ENCODE measurements around the gene SH3GL3. TPM values are rescaled to one million over a fixed set of nuclear protein-coding genes. Genes with fewer than 3 reads are reported as not detected.

The SH3GL3 gene
- total and polyA plus RNA-seq, 5 donors, result 0.88 to 4.1 (median 2.0) TPM

GRCh38 chr15:83435202-83435601 lies 11.9 kb upstream of the SH3GL3 start:
- DNase-seq (no peak), ATAC-seq (no peak)
- 51% methylated on average over 8 of the region's 8 CpGs for WGBS
- H3K4me3 ChIP-seq (ENCODE audit: low read length), result no peak overlapping the region
- no peaks in the 10 kb centered on the region for H3K9me3 ChIP-seq (ENCODE audit: control insufficient read depth, low read length)
- intact Hi-C loops (cut with DNase I), result loop anchor here (5.0 kb wide), 3 partner anchors 122 to 188 kb away; no protein-coding TSS in a partner anchor
- no peaks in the 10 kb centered on the region for H3K4me1 ChIP-seq (ENCODE audit: control insufficient read depth, insufficient read depth, low read length)
- no peaks in the 10 kb centered on the region for H3K27me3 ChIP-seq (ENCODE audit: control insufficient read depth, insufficient read depth)
- H3K27ac ChIP-seq (ENCODE audit: low read length), result no peak overlapping the region

- intact Hi-C loops (cut with DNase I), result loop anchor here (5.0 kb wide), 3 partner anchors 122 to 188 kb away; no protein-coding TSS in a partner anchor
- no peaks in the 10 kb centered on the region for H3K27me3 ChIP-seq (ENCODE audit: control insufficient read depth, insufficient read depth)
- 81% methylated on average over 8 of the region's 8 CpGs for WGBS
- DNase-seq (no peak), ATAC-seq (no peak)
- H3K4me3 ChIP-seq (ENCODE audit: low read length), result no peak overlapping the region
- H3K9me3 ChIP-seq (ENCODE audit: control insufficient read depth, low read length), result no peaks in the 10 kb centered on the region
- no peak overlapping the region for H3K27ac ChIP-seq (ENCODE audit: low read length)
- no peaks in the 10 kb centered on the region for H3K4me1 ChIP-seq (ENCODE audit: control insufficient read depth, insufficient read depth, low read length)
Measured at GRCh38 chr15:83435782-83436181, 11.4 kb upstream of the SH3GL3 start.

GRCh38 chr15:83436513-83437158 lies 10.5 kb upstream of the SH3GL3 start:
- peak in 1 of 2 donors; percentile 53 for ATAC-seq
- WGBS, result 12% methylated on average over 6 of the region's 6 CpGs

GRCh38 chr15:83443076-83443847 lies 3.9 kb upstream of the SH3GL3 start:
- no peaks in the 10 kb centered on the region for H3K4me1 ChIP-seq (ENCODE audit: control insufficient read depth, insufficient read depth, low read length)
- 86% methylated on average over 5 of the region's 5 CpGs for WGBS
- no peaks in the 10 kb centered on the region for H3K27me3 ChIP-seq (ENCODE audit: control insufficient read depth, insufficient read depth)
- no peak overlapping the region for H3K27ac ChIP-seq (ENCODE audit: low read length)
- no peaks in the 10 kb centered on the region for H3K9me3 ChIP-seq (ENCODE audit: control insufficient read depth, low read length)
- H3K4me3 ChIP-seq (ENCODE audit: low read length), result no peak overlapping the region
- DNase-seq, result no peak
- intact Hi-C loops (cut with DNase I), result no loop called here
- ATAC-seq, result no peak

More at GRCh38 chr15:83436513-83437158, 10.5 kb upstream of the SH3GL3 start:
- Histone ChIP-seq H3K4me1 (ENCODE audit: control insufficient read depth, insufficient read depth, low read length) (no peaks in the 10 kb centered on the region), H3K4me3 (ENCODE audit: low read length) (no peak overlapping the region), H3K27ac (ENCODE audit: low read length) (no peak overlapping the region), H3K9me3 (ENCODE audit: control insufficient read depth, low read length) (no peaks in the 10 kb centered on the region), H3K27me3 (ENCODE audit: control insufficient read depth, insufficient read depth) (no peaks in the 10 kb centered on the region)
- no peak for DNase-seq
- intact Hi-C loops (cut with DNase I), result loop anchor here (5.0 kb wide), 3 partner anchors 121 to 189 kb away; no protein-coding TSS in a partner anchor

- Histone ChIP-seq H3K9me3 (ENCODE audit: control insufficient read depth, low read length) (no peaks in the 10 kb centered on the region), H3K27me3 (ENCODE audit: control insufficient read depth, insufficient read depth) (no peaks in the 10 kb centered on the region), H3K4me3 (ENCODE audit: low read length) (no peak overlapping the region), H3K4me1 (ENCODE audit: control insufficient read depth, insufficient read depth, low read length) (no peaks in the 10 kb centered on the region), H3K27ac (ENCODE audit: low read length) (no peak overlapping the region)
- intact Hi-C loops (cut with DNase I), result no loop called here
- DNase-seq, result no peak
- ATAC-seq, result no peak
Measured at GRCh38 chr15:83444936-83445335, 2.2 kb upstream of the SH3GL3 start.

GRCh38 chr15:83445643-83446042 lies 1.5 kb upstream of the SH3GL3 start:
- Histone ChIP-seq H3K4me1 (ENCODE audit: control insufficient read depth, insufficient read depth, low read length) (no peaks in the 10 kb centered on the region), H3K4me3 (ENCODE audit: low read length) (no peak overlapping the region), H3K27ac (ENCODE audit: low read length) (no peak overlapping the region), H3K27me3 (ENCODE audit: control insufficient read depth, insufficient read depth) (no peaks in the 10 kb centered on the region), H3K9me3 (ENCODE audit: control insufficient read depth, low read length) (no peaks in the 10 kb centered on the region)
- WGBS, result 11% methylated on average over 5 of the region's 5 CpGs
- ATAC-seq (peak in 1 of 2 donors; percentile 56), DNase-seq (no peak)
- intact Hi-C loops (cut with DNase I), result no loop called here

GRCh38 chr15:83446417-83446816 lies 724 bp upstream of the SH3GL3 start:
- H3K4me3 ChIP-seq (ENCODE audit: low read length), result peak overlapping the region; percentile 54
- ATAC-seq (no peak), DNase-seq (no peak)
- H3K4me1 ChIP-seq (ENCODE audit: control insufficient read depth, insufficient read depth, low read length), result no peaks in the 10 kb centered on the region
- no peak overlapping the region for H3K27ac ChIP-seq (ENCODE audit: low read length)
- no peaks in the 10 kb centered on the region for H3K9me3 ChIP-seq (ENCODE audit: control insufficient read depth, low read length)
- 74% methylated on average over 14 of the region's 14 CpGs for WGBS
- no peaks in the 10 kb centered on the region for H3K27me3 ChIP-seq (ENCODE audit: control insufficient read depth, insufficient read depth)
- intact Hi-C loops (cut with DNase I), result no loop called here

GRCh38 chr15:83449250-83449671 lies 2.1 kb downstream of the SH3GL3 start:
- intact Hi-C loops (cut with DNase I), result no loop called here
- H3K4me3 ChIP-seq (ENCODE audit: low read length), result no peak overlapping the region
- 29% methylated on average over 3 of the region's 3 CpGs for WGBS
- ATAC-seq (no peak), DNase-seq (peak in 1 of 3 donors; percentile 28)
- H3K27ac ChIP-seq (ENCODE audit: low read length), result no peak overlapping the region
- no peaks in the 10 kb centered on the region for H3K27me3 ChIP-seq (ENCODE audit: control insufficient read depth, insufficient read depth)
- no peaks in the 10 kb centered on the region for H3K4me1 ChIP-seq (ENCODE audit: control insufficient read depth, insufficient read depth, low read length)
- no peaks in the 10 kb centered on the region for H3K9me3 ChIP-seq (ENCODE audit: control insufficient read depth, low read length)

GRCh38 chr15:83449937-83450506 lies 2.9 kb downstream of the SH3GL3 start:
- Histone ChIP-seq H3K4me1 (ENCODE audit: control insufficient read depth, insufficient read depth, low read length) (no peaks in the 10 kb centered on the region), H3K27ac (ENCODE audit: low read length) (no peak overlapping the region), H3K27me3 (ENCODE audit: control insufficient read depth, insufficient read depth) (no peaks in the 10 kb centered on the region), H3K9me3 (ENCODE audit: control insufficient read depth, low read length) (no peaks in the 10 kb centered on the region), H3K4me3 (ENCODE audit: low read length) (no peak overlapping the region)
- 58% methylated on average over 3 of the region's 3 CpGs for WGBS
- ATAC-seq (no peak), DNase-seq (no peak)
- intact Hi-C loops (cut with DNase I), result no loop called here

- Histone ChIP-seq H3K27ac (ENCODE audit: low read length) (no peak overlapping the region), H3K27me3 (ENCODE audit: control insufficient read depth, insufficient read depth) (no peaks in the 10 kb centered on the region), H3K4me3 (ENCODE audit: low read length) (no peak overlapping the region), H3K4me1 (ENCODE audit: control insufficient read depth, insufficient read depth, low read length) (no peaks in the 10 kb centered on the region), H3K9me3 (ENCODE audit: control insufficient read depth, low read length) (no peaks in the 10 kb centered on the region)
- DNase-seq, result no peak
- WGBS, result 56% methylated on average over 1 of the region's 1 CpG
- ATAC-seq, result no peak
- intact Hi-C loops (cut with DNase I), result no loop called here
Measured at GRCh38 chr15:83457149-83457548, 10.0 kb downstream of the SH3GL3 start.

- WGBS, result 72% methylated on average over 3 of the region's 3 CpGs
- DNase-seq, result no peak
- H3K9me3 ChIP-seq (ENCODE audit: control insufficient read depth, low read length), result no peaks in the 10 kb centered on the region
- no peak for ATAC-seq
- no peaks in the 10 kb centered on the region for H3K27me3 ChIP-seq (ENCODE audit: control insufficient read depth, insufficient read depth)
- no peaks in the 10 kb centered on the region for H3K4me1 ChIP-seq (ENCODE audit: control insufficient read depth, insufficient read depth, low read length)
- no peak overlapping the region for H3K27ac ChIP-seq (ENCODE audit: low read length)
- intact Hi-C loops (cut with DNase I), result no loop called here
- no peak overlapping the region for H3K4me3 ChIP-seq (ENCODE audit: low read length)
Measured at GRCh38 chr15:83458381-83458780, 11.2 kb downstream of the SH3GL3 start.
